SIG-M5 treated with dmso at 0.1 percent for 504 hours (cell line): ENCODE measurements around the gene STX1B.

Experiments used
- DNase-seq: peaks from one replicate; lab custom pipeline; 2025; ENCODE audit not compliant: unreplicated experiment; lab: John Stamatoyannopoulos, UW

Gene STX1B

GRCh38 chr16:30980023-30980371 lies 30.4 kb downstream of the STX1B start:
- no peak for DNase-seq

- DNase-seq = no peak
Observed at GRCh38 chr16:30979170-30980022, 31.0 kb downstream of the STX1B start.

GRCh38 chr16:30977502-30977901 lies 32.9 kb downstream of the STX1B start:
- DNase-seq = no peak

GRCh38 chr16:30976486-30976885 lies 34.0 kb downstream of the STX1B start:
- DNase-seq = no peak

GRCh38 chr16:30974348-30974747 lies 36.1 kb downstream of the STX1B start:
- no peak for DNase-seq

- no peak for DNase-seq
Observed at GRCh38 chr16:30972872-30973271, 37.6 kb downstream of the STX1B start.

GRCh38 chr16:30971298-30971697 lies 39.1 kb downstream of the STX1B start:
- DNase-seq = no peak

- no peak for DNase-seq
Observed at GRCh38 chr16:30969246-30969842, 41.1 kb downstream of the STX1B start.

- no peak for DNase-seq
Observed at GRCh38 chr16:30967795-30968194, 42.6 kb downstream of the STX1B start.

GRCh38 chr16:30966033-30966619 lies 44.3 kb downstream of the STX1B start:
- DNase-seq = no peak

GRCh38 chr16:30965436-30965835 lies 45.0 kb downstream of the STX1B start:
- DNase-seq = no peak

GRCh38 chr16:30964574-30965226 lies 45.7 kb downstream of the STX1B start:
- no peak for DNase-seq

GRCh38 chr16:30963925-30964511 lies 46.4 kb downstream of the STX1B start:
- DNase-seq = no peak

- no peak for DNase-seq
Observed at GRCh38 chr16:30961384-30961783, 49.1 kb downstream of the STX1B start.

GRCh38 chr16:30958175-30959079 lies 52.0 kb downstream of the STX1B start:
- DNase-seq = peak; percentile 44

- peak; percentile 85 for DNase-seq
Observed at GRCh38 chr16:30957456-30958174, 52.8 kb downstream of the STX1B start, which contains the start of gene SETD1A. SETD1A (plus strand) TSS chr16:30957754; CDS start chr16:30958732, 978 bp downstream.

- DNase-seq = peak; percentile 86
Observed at GRCh38 chr16:30956601-30957455, 53.6 kb downstream of the STX1B start.

- no peak for DNase-seq
Observed at GRCh38 chr16:30954993-30955392, 55.4 kb downstream of the STX1B start.
